Activated T-helper 9 cell treated with anti-CD3 and anti-CD28 coated beads, Interleukin-2, amount 50 U/mL, for 16 hours (primary cell): ENCODE data around the gene ZCCHC17.
"Not testable (repeated sequence)": the region's sequence is repeated elsewhere in the genome, so short reads cannot be mapped to it uniquely, and the experiment has no call there.

Experiments
- DNase-seq: peaks from one replicate; pipeline ENCODE4 v3.0.0-alpha.2; 2020; ENCODE audit warnings: low read depth

The ZCCHC17 gene

GRCh38 chr1:31371121-31371959 is 74.5 kb downstream of the ZCCHC17 start:
- no peak for DNase-seq

GRCh38 chr1:31372051-31372450 is 75.2 kb downstream of the ZCCHC17 start:
- DNase-seq, result no peak

GRCh38 chr1:31372751-31373055 is 75.9 kb downstream of the ZCCHC17 start:
- DNase-seq, result no peak

- DNase-seq, result no peak
Observed at GRCh38 chr1:31373056-31373896, 76.4 kb downstream of the ZCCHC17 start, which contains the start of gene FABP3. Gene FABP3 (minus strand): TSS chr1:31373076. CDS start chr1:31373014, 62 bp downstream.

- DNase-seq, result no peak
Observed at GRCh38 chr1:31373897-31374486, 77.2 kb downstream of the ZCCHC17 start.

GRCh38 chr1:31374511-31375196 is 77.8 kb downstream of the ZCCHC17 start:
- no peak for DNase-seq

- DNase-seq, result no peak
Observed at GRCh38 chr1:31376375-31377134, 79.7 kb downstream of the ZCCHC17 start.

- DNase-seq, result no peak
Observed at GRCh38 chr1:31377364-31377863, 80.6 kb downstream of the ZCCHC17 start.

- no peak for DNase-seq
Observed at GRCh38 chr1:31378001-31378400, 81.2 kb downstream of the ZCCHC17 start.

GRCh38 chr1:31380181-31380580 is 83.3 kb downstream of the ZCCHC17 start:
- DNase-seq, result no peak

GRCh38 chr1:31381394-31382294 is 84.8 kb downstream of the ZCCHC17 start:
- DNase-seq, result no peak

- no peak for DNase-seq
Observed at GRCh38 chr1:31382379-31382989, 85.7 kb downstream of the ZCCHC17 start.

- DNase-seq, result no peak
Observed at GRCh38 chr1:31383967-31384366, 87.1 kb downstream of the ZCCHC17 start.

GRCh38 chr1:31386576-31387243 is 89.9 kb downstream of the ZCCHC17 start:
- not testable (repeated sequence) for DNase-seq

GRCh38 chr1:31387612-31388011 is 90.8 kb downstream of the ZCCHC17 start:
- no peak for DNase-seq

- DNase-seq, result no peak
Observed at GRCh38 chr1:31389616-31390015, 92.8 kb downstream of the ZCCHC17 start.

GRCh38 chr1:31390071-31390470 is 93.2 kb downstream of the ZCCHC17 start:
- DNase-seq, result no peak

- no peak for DNase-seq
Observed at GRCh38 chr1:31393463-31393862, 96.6 kb downstream of the ZCCHC17 start.

- peak; percentile 60 for DNase-seq
Observed at GRCh38 chr1:31394584-31395193, 97.9 kb downstream of the ZCCHC17 start.
